Transverse colon (tissue), 3 donors: ENCODE results near the gene MAPKAPK2.

ENCODE experiments used
- EP300 ChIP-seq: sonication (generic); formaldehyde crosslinking; IDR thresholded peaks from one replicate; pipeline ENCODE4 v1.6.1; 2017; ENCODE audit warnings: antibody characterized with exemption, low read depth
- POLR2A ChIP-seq: fragments of 450-650 bp; IDR thresholded peaks from one replicate; pipeline ENCODE4 v1.6.1; 2016; ENCODE audit warnings: antibody characterized with exemption, mild to moderate bottlenecking, moderate library complexity
- TF ChIP-seq, protein P1 (sequence below), 5 experiments: fragments of 200-600 bp in 3 of 5; fragments of 450-650 bp in 2 of 5; sonication (generic) in 3 of 5; IDR thresholded peaks; 1 replicate in 2 of 5; 2 replicates in 3 of 5; pipeline ENCODE4 v1.5.1; 2016 to 2017; ENCODE audit warnings: antibody characterized with exemption in 5 of 5, inconsistent platforms in 3 of 5, mild to moderate bottlenecking in 2 of 5, moderate library complexity in 1 of 5

DNA sequence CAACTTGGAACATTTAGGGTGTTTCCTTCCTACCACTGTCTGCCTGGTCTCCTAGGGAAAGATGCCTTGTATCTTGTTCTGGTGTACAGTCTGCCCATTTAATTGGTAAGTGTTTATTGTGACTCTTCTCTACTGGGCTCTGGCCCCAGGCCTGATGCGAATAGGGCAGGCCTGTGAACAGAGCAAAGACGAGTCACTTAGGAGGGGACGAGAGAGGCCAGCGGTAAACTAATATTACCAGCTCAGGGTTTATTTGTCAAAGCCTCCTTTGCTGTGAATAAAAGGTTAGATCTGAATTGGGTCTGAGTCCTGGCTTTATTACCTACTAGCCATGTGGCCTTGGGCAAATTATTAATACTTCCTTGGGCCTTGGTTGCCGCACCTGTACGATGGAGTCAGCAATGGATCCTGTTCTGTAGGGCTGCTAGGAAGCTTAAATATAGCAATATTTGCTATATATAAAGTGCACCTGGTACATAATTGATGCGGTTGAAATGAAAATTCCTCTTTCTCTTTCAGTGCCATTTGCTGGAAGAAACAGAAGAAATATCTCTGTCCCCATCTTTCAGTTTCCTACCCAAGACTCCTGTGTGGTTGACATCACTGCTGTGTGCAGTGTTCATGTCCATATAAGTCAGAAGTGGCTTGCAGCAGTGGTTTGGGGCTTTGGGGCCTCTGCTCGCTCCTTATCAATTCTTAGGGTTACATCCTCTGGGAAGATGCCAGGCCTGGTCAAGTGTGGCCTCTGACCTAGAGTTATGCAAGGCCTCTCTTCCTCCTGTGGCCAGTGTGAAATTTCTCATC lies 32.4 kb downstream of the MAPKAPK2 start:
- TF ChIP-seq EP300 (no peak), POLR2A (no peak)
- TF ChIP-seq, protein P1, sequence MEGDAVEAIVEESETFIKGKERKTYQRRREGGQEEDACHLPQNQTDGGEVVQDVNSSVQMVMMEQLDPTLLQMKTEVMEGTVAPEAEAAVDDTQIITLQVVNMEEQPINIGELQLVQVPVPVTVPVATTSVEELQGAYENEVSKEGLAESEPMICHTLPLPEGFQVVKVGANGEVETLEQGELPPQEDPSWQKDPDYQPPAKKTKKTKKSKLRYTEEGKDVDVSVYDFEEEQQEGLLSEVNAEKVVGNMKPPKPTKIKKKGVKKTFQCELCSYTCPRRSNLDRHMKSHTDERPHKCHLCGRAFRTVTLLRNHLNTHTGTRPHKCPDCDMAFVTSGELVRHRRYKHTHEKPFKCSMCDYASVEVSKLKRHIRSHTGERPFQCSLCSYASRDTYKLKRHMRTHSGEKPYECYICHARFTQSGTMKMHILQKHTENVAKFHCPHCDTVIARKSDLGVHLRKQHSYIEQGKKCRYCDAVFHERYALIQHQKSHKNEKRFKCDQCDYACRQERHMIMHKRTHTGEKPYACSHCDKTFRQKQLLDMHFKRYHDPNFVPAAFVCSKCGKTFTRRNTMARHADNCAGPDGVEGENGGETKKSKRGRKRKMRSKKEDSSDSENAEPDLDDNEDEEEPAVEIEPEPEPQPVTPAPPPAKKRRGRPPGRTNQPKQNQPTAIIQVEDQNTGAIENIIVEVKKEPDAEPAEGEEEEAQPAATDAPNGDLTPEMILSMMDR (IDR thresholded peaks at IDR 0.05), result no peak
